Muscle layer of colon (tissue), 2 donors: ENCODE data around the gene HOMER2.

Experiments used
- H3K27ac ChIP-seq: one replicate; pipeline ENCODE4 v1.7.0; 2013; ENCODE audit warnings: low read depth, mild to moderate bottlenecking, low read length, moderate library complexity
- H3K27me3 ChIP-seq, 2 donors: one replicate each; pipeline ENCODE4 v1.7.0; 2013; ENCODE audit warnings: low read length in 2 of 2, mild to moderate bottlenecking in 2 of 2; ENCODE audit not compliant: insufficient read depth in 2 of 2, control insufficient read depth in 1 of 2
- H3K36me3 ChIP-seq: one replicate; pipeline ENCODE4 v1.7.0; 2013; ENCODE audit warnings: mild to moderate bottlenecking, low read length; ENCODE audit not compliant: insufficient read depth
- H3K4me1 ChIP-seq: one replicate; pipeline ENCODE4 v1.7.0; 2013; ENCODE audit warnings: mild to moderate bottlenecking, low read length; ENCODE audit not compliant: insufficient read depth
- H3K4me3 ChIP-seq, 2 donors: one replicate each; pipeline ENCODE4 v1.7.0; 2013; ENCODE audit warnings: low read length in 2 of 2, low read depth in 1 of 2, mild to moderate bottlenecking in 1 of 2, moderate library complexity in 1 of 2
- H3K9ac ChIP-seq: one replicate; pipeline ENCODE4 v1.7.0; 2013; ENCODE audit warnings: low read length
- H3K9me3 ChIP-seq: one replicate; pipeline ENCODE4 v1.7.0; 2013; ENCODE audit warnings: mild to moderate bottlenecking, low read length
- donor health status: abdominal sarcoma.
- donor health status: Adenocarcinoma of cecum.

Gene HOMER2

DNA sequence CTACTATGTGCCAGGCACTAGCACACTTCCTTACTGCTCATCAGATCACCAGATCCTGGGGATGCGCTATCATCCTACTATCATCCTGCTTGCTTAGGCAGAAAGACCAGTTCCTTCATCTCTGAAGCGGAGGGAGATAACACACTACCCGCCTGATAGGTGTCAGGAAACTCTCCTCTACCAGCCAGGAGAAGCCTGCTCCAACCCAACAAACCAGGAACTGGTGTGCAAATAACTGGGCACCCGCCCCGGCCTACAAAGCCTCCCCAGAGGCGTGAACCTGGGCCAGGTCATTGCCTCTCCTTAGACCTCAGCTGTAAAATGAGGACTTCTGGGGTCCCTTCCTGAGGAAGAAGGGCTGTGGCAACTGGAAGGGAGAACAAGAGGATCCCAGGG, 61.5 kb downstream of the HOMER2 start:
- Histone ChIP-seq H3K9me3 (no peaks in the 10 kb centered on the region), H3K36me3 (no peaks in the 10 kb centered on the region), H3K27ac (no peak overlapping the region), H3K4me1 (peaks cover 24% of the 10 kb centered on the region), H3K4me3 (no peak overlapping the region), H3K27me3 (no peaks in the 10 kb centered on the region), H3K9ac (no peak overlapping the region)

DNA sequence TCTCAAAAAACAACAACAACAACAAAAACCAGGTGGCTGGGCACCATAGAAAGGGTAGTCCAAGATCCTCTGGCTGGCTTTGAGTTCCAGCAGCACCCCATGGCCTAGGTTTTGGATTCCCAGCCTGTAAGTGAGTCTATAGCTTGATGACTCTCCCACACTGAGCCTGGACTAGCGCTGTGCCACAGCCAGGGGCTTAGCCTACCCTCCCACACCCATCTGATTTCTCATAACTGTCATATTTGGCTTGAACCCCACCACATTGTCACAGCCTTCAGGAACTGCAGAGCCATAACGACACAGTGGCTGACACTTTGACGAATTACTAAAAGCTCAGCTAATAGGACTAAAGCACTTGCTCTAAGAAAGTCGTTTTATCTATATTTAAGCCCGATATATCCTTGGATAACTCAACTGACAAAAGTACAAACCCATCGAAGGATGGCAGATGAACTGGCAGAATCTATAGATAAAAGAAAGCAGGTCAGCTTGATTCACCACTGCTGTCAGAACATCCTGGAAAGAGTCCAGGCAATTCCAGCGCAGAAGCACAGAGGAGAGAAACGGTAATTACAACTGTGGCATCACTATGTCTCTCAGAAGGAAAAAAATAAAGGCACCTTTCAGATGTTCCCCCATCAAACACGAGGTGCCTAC, 62.1 kb downstream of the HOMER2 start:
- no peak overlapping the region for H3K9ac ChIP-seq

DNA sequence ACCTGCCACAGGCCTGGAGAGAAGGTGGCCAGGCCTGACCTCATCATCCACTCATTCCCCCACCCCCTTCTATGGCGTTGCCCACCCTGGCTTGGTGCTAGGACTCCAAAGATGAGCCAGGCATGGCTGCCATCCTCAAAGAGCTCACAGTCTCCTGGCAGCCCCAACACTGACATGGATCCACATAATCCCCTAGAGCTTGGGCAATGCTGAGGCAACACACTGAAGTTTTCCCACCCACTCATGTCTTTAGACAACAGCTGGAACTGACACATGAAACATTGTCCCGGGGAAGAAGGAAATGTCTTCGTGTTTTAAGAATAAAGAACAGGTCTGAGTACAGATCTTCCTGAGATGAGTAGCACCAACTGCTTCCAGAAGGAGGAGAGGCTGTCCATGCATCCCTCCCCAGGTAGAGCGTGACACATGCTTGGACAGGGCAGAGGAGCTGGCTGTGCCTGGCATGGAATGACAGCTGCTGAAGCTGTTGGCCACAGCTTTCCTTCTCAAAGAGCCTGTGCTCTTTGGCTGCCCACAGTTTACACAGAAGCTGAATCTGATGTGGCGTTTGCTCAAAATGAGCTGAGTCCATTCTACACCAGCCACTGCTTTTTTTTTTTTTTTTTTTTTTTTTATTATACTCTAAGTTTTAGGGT, 70.1 kb downstream of the HOMER2 start:
- no peaks in the 10 kb centered on the region for H3K36me3 ChIP-seq

More for the DNA sequence above, 62.1 kb downstream of the HOMER2 start:
- Histone ChIP-seq H3K36me3 (no peaks in the 10 kb centered on the region), H3K4me3 (no peak overlapping the region), H3K27me3 (no peaks in the 10 kb centered on the region), H3K4me1 (peaks cover 21% of the 10 kb centered on the region), H3K27ac (no peak overlapping the region), H3K9me3 (no peaks in the 10 kb centered on the region)

DNA sequence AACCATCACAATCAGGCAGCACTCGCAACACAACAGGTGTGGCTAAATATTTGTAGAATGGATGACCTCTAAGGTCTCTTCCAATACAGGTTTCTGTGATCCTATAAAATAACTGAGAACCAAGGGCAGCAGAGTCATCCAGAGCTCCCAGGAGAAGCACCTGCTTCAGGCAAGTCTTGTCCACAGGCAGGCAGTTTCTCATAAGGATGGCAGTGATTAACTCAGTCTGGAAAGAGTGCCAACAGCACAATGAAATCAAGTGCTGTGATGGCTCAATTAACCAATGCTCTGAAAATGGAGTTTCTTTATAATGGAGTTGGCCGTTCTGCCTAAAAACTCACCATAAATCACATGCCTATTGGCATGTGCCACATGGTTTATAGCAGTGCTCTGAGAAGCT, 70.8 kb downstream of the HOMER2 start:
- H3K27me3 ChIP-seq = no peaks in the 10 kb centered on the region
- H3K9me3 ChIP-seq = no peaks in the 10 kb centered on the region
- H3K4me3 ChIP-seq = no peak overlapping the region
- H3K27ac ChIP-seq = no peak overlapping the region
- no peaks in the 10 kb centered on the region for H3K36me3 ChIP-seq
- H3K9ac ChIP-seq = no peak overlapping the region
- H3K4me1 ChIP-seq = no peaks in the 10 kb centered on the region

More for the DNA sequence above, 70.1 kb downstream of the HOMER2 start:
- Histone ChIP-seq H3K9ac (no peak overlapping the region), H3K4me1 (no peaks in the 10 kb centered on the region), H3K4me3 (no peak overlapping the region), H3K27ac (no peak overlapping the region), H3K27me3 (no peaks in the 10 kb centered on the region), H3K9me3 (no peaks in the 10 kb centered on the region)

DNA sequence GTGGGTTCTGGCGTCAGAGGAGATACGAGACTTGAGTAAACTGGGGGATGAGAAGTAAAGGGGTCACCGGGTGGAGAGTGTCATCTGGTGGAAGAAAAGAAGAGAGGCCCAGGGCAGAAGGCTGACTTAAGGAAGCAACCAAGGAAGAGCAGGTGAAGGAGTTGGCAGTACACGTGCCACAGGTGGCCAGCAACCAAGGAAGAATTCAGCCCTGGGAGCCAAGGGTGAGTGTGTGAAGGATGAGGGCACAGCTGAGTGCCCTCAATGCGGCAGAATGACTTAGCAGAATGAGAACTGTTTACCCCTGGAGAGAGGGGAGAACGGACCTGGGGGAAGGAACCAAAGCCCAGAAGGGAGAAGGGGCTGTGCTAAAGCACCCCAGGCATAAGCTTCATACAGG, 71.8 kb downstream of the HOMER2 start:
- no peak overlapping the region for H3K27ac ChIP-seq
- no peaks in the 10 kb centered on the region for H3K4me1 ChIP-seq
- no peaks in the 10 kb centered on the region for H3K36me3 ChIP-seq
- H3K27me3 ChIP-seq = no peaks in the 10 kb centered on the region
- H3K9ac ChIP-seq = no peak overlapping the region
- H3K9me3 ChIP-seq = no peaks in the 10 kb centered on the region
- no peak overlapping the region for H3K4me3 ChIP-seq

DNA sequence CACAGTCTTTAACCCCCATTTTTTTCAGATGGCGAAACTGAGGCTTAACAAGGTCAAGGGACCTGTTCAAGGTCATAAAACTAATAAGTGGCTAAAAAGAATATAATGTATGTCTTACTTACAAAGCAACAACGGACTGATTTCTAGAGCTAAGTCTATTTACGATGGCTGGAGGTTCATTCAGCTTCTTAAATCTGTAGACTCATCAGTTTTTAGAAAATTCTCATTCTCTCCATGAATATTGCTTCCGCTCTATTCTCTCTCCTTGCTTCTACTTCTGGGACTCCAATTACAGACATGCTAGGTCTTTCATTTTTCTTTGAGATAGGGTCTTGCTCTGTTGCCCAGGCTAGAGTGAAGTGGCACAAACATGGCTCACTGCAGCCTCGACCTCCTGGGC, 74.2 kb downstream of the HOMER2 start:
- Histone ChIP-seq H3K36me3 (no peaks in the 10 kb centered on the region), H3K9ac (no peak overlapping the region), H3K9me3 (no peaks in the 10 kb centered on the region), H3K4me3 (no peak overlapping the region), H3K27ac (no peak overlapping the region), H3K27me3 (no peaks in the 10 kb centered on the region), H3K4me1 (no peaks in the 10 kb centered on the region)

DNA sequence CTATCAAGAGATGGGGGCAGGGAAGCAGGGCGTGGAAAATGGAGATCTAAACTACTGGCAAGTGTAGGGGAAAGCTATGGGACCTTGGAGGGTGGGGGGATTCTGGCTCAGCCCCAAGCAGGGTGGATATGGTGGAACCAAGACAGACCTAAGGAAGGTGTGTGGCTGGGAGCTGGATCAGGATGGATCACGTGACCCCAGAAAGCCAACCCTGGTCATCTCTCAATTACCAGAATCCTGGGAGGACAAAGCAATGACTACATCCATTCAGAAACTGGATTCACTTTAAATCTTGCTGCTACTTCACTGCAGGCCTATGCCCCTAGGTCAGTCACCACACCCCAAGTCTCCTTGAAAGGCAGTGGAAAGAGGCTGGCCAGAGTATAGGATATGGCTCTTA, 74.7 kb downstream of the HOMER2 start:
- Histone ChIP-seq H3K27ac (no peak overlapping the region), H3K4me3 (no peak overlapping the region), H3K27me3 (no peaks in the 10 kb centered on the region), H3K9me3 (no peaks in the 10 kb centered on the region), H3K9ac (no peak overlapping the region), H3K36me3 (no peaks in the 10 kb centered on the region), H3K4me1 (no peaks in the 10 kb centered on the region)

DNA sequence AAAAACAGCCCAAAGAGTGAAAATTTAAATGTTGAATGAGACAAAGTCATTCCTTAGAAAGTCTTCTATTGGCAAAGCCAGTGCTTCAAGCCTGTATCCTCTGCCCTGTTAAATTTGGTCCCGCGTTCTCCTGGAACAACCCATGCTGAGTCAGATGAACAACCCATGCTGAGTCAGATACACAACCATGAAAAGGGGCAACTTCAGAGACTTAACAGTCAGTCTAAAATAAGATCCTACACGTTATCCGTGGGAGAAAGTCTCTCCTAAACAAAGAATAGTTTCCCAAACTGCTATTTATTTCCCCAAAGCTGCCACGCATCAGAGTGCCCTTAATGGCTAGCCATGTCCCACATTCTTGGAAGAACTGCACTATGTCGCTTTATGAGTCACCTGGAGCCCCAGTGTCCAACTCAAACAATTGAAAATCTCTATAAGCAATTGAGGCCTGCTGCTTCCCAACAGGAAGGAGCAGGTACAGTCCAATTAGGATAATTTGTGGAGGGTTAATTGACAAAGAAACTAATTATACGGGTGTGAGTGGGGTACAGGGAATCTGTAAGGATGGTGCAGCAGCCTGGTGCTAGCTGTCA, 77.0 kb downstream of the HOMER2 start:
- no peaks in the 10 kb centered on the region for H3K27me3 ChIP-seq
- H3K27ac ChIP-seq = no peak overlapping the region
- no peaks in the 10 kb centered on the region for H3K36me3 ChIP-seq
- no peak overlapping the region for H3K4me3 ChIP-seq
- H3K4me1 ChIP-seq = no peaks in the 10 kb centered on the region
- no peaks in the 10 kb centered on the region for H3K9me3 ChIP-seq
- no peak overlapping the region for H3K9ac ChIP-seq

DNA sequence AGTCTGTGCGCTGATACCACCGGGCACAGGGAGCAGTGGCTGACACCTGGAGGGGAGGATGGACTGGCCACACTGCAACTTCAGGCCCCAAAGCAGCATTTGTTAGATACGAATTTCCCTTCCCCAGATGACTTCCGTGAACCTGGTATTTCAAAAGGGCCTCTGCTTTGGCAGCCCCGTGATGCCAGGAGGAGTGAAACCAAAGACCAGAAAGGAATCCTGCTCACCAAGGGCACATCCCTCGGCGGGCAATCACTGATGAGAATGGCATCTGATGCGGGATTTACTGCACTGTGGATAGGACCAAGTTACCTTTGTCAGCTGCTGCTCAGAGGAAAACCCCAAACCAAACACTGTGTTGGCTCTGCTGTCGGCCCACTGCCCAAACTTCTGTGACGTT, 77.6 kb downstream of the HOMER2 start:
- H3K4me1 ChIP-seq = no peaks in the 10 kb centered on the region

DNA sequence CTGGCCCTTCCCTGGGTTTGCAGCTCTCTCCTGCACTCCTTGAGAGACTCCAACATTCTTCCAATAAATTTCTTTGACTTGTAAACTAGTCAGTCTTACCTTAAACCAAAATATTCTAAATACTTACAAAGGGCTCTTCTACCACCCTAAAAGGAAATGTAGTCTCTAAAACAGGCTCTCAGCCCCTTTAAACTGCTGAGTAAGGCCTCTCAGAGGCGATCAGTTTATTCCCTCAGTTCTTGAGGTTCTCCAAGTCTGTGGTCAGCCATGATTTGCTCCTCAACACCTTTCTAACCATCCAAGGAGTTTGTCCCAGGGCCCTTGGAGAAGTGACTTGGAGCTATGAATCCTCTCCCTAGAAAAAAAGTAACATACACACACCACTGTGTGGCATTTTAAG, 78.3 kb downstream of the HOMER2 start:
- Histone ChIP-seq H3K27me3 (no peaks in the 10 kb centered on the region), H3K9me3 (no peaks in the 10 kb centered on the region), H3K4me3 (no peak overlapping the region), H3K36me3 (no peaks in the 10 kb centered on the region), H3K4me1 (no peaks in the 10 kb centered on the region), H3K9ac (no peak overlapping the region), H3K27ac (no peak overlapping the region)

More for the DNA sequence above, 77.6 kb downstream of the HOMER2 start:
- Histone ChIP-seq H3K9me3 (no peaks in the 10 kb centered on the region), H3K36me3 (no peaks in the 10 kb centered on the region), H3K4me3 (no peak overlapping the region), H3K27ac (no peak overlapping the region), H3K27me3 (no peaks in the 10 kb centered on the region), H3K9ac (no peak overlapping the region)

DNA sequence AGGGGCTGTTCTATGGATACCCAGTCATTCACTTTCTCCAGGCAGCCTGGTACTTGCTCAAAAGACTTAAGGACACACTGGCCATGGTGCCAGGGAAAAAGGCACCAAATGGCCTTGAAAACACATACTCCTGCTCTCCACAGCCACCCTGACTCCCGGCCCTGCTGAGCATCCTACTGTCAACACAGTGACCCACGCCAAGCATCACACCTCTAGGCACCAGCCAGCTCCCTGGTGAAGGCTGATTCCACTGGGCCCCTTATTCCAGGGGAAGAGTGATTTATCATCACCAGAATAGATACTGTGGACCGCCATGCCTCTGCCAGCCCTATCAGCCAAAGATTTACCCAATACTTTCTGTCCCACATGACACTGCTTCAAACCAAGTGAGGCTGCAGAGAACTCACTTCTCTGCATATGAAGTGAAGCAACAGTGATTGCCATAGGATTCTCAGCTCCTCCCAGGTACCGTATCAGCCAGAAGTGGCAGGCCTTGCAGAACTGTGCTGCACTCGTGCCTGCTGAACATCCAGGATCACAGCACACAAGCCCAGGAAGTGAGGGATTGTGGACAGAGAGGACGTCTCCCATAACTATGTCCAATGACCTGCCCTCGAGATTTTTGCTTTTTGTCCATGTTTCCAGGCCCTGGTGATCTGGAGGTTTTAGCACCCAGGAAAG, 79.4 kb downstream of the HOMER2 start:
- Histone ChIP-seq H3K27ac (no peak overlapping the region), H3K4me3 (no peak overlapping the region), H3K9ac (no peak overlapping the region), H3K4me1 (no peaks in the 10 kb centered on the region), H3K9me3 (no peaks in the 10 kb centered on the region), H3K27me3 (no peaks in the 10 kb centered on the region), H3K36me3 (no peaks in the 10 kb centered on the region)
